Trophoblast cell (in vitro differentiated cells and primary cell): ENCODE measurements around the gene MAP2K5.

Source experiments
- DNase-seq, 2 donors: peaks; one replicate each; pipeline ENCODE4 v3.0.0-alpha.2; 2016
- H2AFZ ChIP-seq: 2 replicates; pipeline ENCODE4 v1.6.1; 2013; ENCODE audit warnings: low read length, moderate library complexity, mild to moderate bottlenecking; ENCODE audit not compliant: insufficient read depth, poor library complexity
- H2AK5ac ChIP-seq: 2 replicates; pipeline ENCODE4 v1.6.1; 2013; ENCODE audit warnings: mild to moderate bottlenecking, low read length
- H2BK120ac ChIP-seq: 2 replicates; pipeline ENCODE4 v1.6.1; 2013; ENCODE audit warnings: low read length, mild to moderate bottlenecking, moderate library complexity; ENCODE audit not compliant: insufficient read depth, poor library complexity
- H2BK12ac ChIP-seq: 2 replicates; pipeline ENCODE4 v1.6.1; 2013; ENCODE audit warnings: mild to moderate bottlenecking, low read length, moderate library complexity
- H2BK5ac ChIP-seq: 2 replicates; pipeline ENCODE4 v1.6.1; 2013; ENCODE audit warnings: low read length, low read depth, moderate library complexity, mild to moderate bottlenecking; ENCODE audit not compliant: poor library complexity
- H3K14ac ChIP-seq: 2 replicates; pipeline ENCODE4 v1.6.1; 2013; ENCODE audit warnings: mild to moderate bottlenecking, low read length
- H3K18ac ChIP-seq: 2 replicates; pipeline ENCODE4 v1.6.1; 2013; ENCODE audit warnings: mild to moderate bottlenecking, low read length
- H3K23ac ChIP-seq: 2 replicates; pipeline ENCODE4 v1.6.1; 2013; ENCODE audit warnings: low read length
- H3K27ac ChIP-seq: 2 replicates; pipeline ENCODE4 v1.5.1; 2013; ENCODE audit warnings: low read depth, mild to moderate bottlenecking, inconsistent platforms, low read length, moderate library complexity
- H3K27me3 ChIP-seq: 2 replicates; pipeline ENCODE4 v1.6.1; 2013; ENCODE audit warnings: inconsistent platforms, mild to moderate bottlenecking, low read length, moderate library complexity; ENCODE audit not compliant: insufficient read depth
- H3K36me3 ChIP-seq, 2 experiments: 1 replicate in 1 of 2; 2 replicates in 1 of 2; pipeline ENCODE4 v1.6.1; 2013; ENCODE audit warnings: low read length in 2 of 2, mild to moderate bottlenecking in 2 of 2, moderate library complexity in 1 of 2; ENCODE audit not compliant: insufficient read depth in 2 of 2, control insufficient read depth in 1 of 2
- H3K4ac ChIP-seq: 2 replicates; pipeline ENCODE4 v1.6.1; 2013; ENCODE audit warnings: low read depth, mild to moderate bottlenecking, low read length, moderate library complexity
- H3K4me1 ChIP-seq, 2 experiments: 1 replicate in 1 of 2; 2 replicates in 1 of 2; pipeline ENCODE4 v1.6.1; 2013; ENCODE audit warnings: low read length in 2 of 2, mild to moderate bottlenecking in 2 of 2, moderate library complexity in 1 of 2; ENCODE audit not compliant: insufficient read depth in 2 of 2, control insufficient read depth in 1 of 2
- H3K4me2 ChIP-seq: 2 replicates; pipeline ENCODE4 v1.6.1; 2013; ENCODE audit warnings: inconsistent platforms, mild to moderate bottlenecking, low read length, moderate library complexity
- H3K4me3 ChIP-seq: 2 replicates; pipeline ENCODE4 v1.5.1; 2013; ENCODE audit warnings: mild to moderate bottlenecking, low read depth, low read length, inconsistent platforms
- H3K79me1 ChIP-seq: one replicate; pipeline ENCODE4 v1.6.1; 2013; ENCODE audit warnings: low read length
- H3K79me2 ChIP-seq: 2 replicates; pipeline ENCODE4 v1.6.1; 2013; ENCODE audit warnings: low read length, mild to moderate bottlenecking; ENCODE audit not compliant: control insufficient read depth, insufficient read depth, poor library complexity
- H3K9ac ChIP-seq: 2 replicates; pipeline ENCODE4 v1.6.1; 2013; ENCODE audit warnings: mild to moderate bottlenecking, low read length
- H3K9me3 ChIP-seq: 2 replicates; pipeline ENCODE4 v1.6.1; 2013; ENCODE audit warnings: low read depth, mild to moderate bottlenecking, control low read depth, inconsistent platforms, low read length; ENCODE audit not compliant: insufficient read depth
- H4K12ac ChIP-seq: 2 replicates; pipeline ENCODE4 v1.6.1; 2013; ENCODE audit warnings: low read depth, mild to moderate bottlenecking, low read length, moderate library complexity
- H4K8ac ChIP-seq: 2 replicates; pipeline ENCODE4 v1.6.1; 2013; ENCODE audit warnings: low read depth, mild to moderate bottlenecking, low read length, moderate library complexity
- H4K91ac ChIP-seq: one replicate; pipeline ENCODE4 v1.6.1; 2013; ENCODE audit warnings: low read depth, mild to moderate bottlenecking, low read length, moderate library complexity
- WGBS: extraction: QIAGEN DNeasy Blood & Tissue Kit; methylation state at CpG from one replicate; pipeline ENCODE4 v1.1.7; 2013; ENCODE audit warnings: missing lambda C conversion rate; ENCODE audit not compliant: insufficient read length, insufficient coverage; ENCODE audit errors: extremely low coverage; 5-methylcytosine and 5-hydroxymethylcytosine counted together

The MAP2K5 gene

DNA sequence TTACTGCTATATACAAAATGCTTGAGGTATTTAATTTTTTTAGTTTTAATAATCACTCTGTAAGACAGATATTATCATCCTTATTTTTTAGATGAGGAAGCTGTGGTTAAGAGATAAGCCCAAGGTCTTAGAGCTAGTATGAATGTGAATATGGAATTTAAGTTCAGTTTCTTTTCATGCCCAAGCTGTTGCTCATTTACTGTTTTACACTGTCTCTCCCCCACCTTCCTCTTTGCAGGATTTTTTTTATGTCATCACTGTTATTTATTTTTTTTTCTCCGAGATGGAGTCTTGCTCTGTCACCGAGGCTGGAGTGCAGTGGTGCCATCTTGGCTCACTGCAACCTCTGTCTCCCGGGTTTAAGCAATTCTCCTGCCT is 22.5 kb downstream of the MAP2K5 start:
- no peak overlapping the region for H3K4ac ChIP-seq
- no peak overlapping the region for H2AK5ac ChIP-seq
- no peak overlapping the region for H4K91ac ChIP-seq
- H4K8ac ChIP-seq = no peak overlapping the region
- no peak overlapping the region for H3K4me3 ChIP-seq
- no peaks in the 10 kb centered on the region for H3K9me3 ChIP-seq
- no peaks in the 10 kb centered on the region for H3K36me3 ChIP-seq
- no peak overlapping the region for H3K27ac ChIP-seq
- H4K12ac ChIP-seq = no peak overlapping the region
- no peaks in the 10 kb centered on the region for H3K4me1 ChIP-seq
- H3K79me1 ChIP-seq = no peaks in the 10 kb centered on the region
- H3K79me2 ChIP-seq = no peaks in the 10 kb centered on the region
- no peak overlapping the region for H3K18ac ChIP-seq
- no peak overlapping the region for H2BK120ac ChIP-seq
- no peak overlapping the region for H3K23ac ChIP-seq
- H2BK5ac ChIP-seq = no peak overlapping the region
- no peak overlapping the region for H2AFZ ChIP-seq
- no peak overlapping the region for H3K14ac ChIP-seq
- no CpG with 5 or more reads among the region's 3 CpGs for WGBS
- no peaks in the 10 kb centered on the region for H3K27me3 ChIP-seq
- H3K4me2 ChIP-seq = no peak overlapping the region
- H2BK12ac ChIP-seq = no peak overlapping the region
- H3K9ac ChIP-seq = no peak overlapping the region
- no peak for DNase-seq

DNA sequence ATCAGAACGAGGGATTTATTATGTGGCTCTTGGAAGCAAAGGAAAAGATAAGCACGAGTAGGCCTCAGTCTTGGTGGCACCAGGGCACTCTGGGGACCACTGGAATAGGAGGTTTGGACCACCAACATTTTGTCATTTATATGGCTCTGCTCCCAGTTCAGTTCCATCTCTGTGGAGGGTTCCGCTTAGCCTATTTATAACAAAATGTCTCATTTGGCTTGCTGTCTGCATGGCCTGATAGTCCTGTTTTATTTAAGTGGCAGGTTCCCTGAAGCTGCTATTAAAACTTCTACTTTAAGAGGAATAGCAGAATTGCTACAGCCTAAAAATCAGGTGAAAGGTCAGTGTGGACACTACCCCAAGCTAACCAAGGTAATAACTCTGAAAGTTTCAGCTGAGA is 27.2 kb downstream of the MAP2K5 start:
- no CpG with 5 or more reads among the region's 3 CpGs for WGBS
- H4K8ac ChIP-seq = no peak overlapping the region
- H3K9ac ChIP-seq = no peak overlapping the region
- no peak overlapping the region for H3K14ac ChIP-seq
- H3K18ac ChIP-seq = no peak overlapping the region
- no peak overlapping the region for H2AK5ac ChIP-seq
- no peak overlapping the region for H2AFZ ChIP-seq
- H3K79me1 ChIP-seq = no peaks in the 10 kb centered on the region
- H2BK120ac ChIP-seq = no peak overlapping the region
- no peaks in the 10 kb centered on the region for H3K27me3 ChIP-seq
- H3K4me2 ChIP-seq = no peak overlapping the region
- H3K4me3 ChIP-seq = no peak overlapping the region
- H3K4me1 ChIP-seq = no peaks in the 10 kb centered on the region
- no peak for DNase-seq
- H3K36me3 ChIP-seq = no peaks in the 10 kb centered on the region
- H4K12ac ChIP-seq = no peak overlapping the region
- no peak overlapping the region for H3K23ac ChIP-seq
- no peak overlapping the region for H2BK12ac ChIP-seq
- no peak overlapping the region for H4K91ac ChIP-seq
- no peak overlapping the region for H3K27ac ChIP-seq
- no peak overlapping the region for H3K4ac ChIP-seq
- H3K9me3 ChIP-seq = no peaks in the 10 kb centered on the region
- H3K79me2 ChIP-seq = no peaks in the 10 kb centered on the region
- H2BK5ac ChIP-seq = no peak overlapping the region

DNA sequence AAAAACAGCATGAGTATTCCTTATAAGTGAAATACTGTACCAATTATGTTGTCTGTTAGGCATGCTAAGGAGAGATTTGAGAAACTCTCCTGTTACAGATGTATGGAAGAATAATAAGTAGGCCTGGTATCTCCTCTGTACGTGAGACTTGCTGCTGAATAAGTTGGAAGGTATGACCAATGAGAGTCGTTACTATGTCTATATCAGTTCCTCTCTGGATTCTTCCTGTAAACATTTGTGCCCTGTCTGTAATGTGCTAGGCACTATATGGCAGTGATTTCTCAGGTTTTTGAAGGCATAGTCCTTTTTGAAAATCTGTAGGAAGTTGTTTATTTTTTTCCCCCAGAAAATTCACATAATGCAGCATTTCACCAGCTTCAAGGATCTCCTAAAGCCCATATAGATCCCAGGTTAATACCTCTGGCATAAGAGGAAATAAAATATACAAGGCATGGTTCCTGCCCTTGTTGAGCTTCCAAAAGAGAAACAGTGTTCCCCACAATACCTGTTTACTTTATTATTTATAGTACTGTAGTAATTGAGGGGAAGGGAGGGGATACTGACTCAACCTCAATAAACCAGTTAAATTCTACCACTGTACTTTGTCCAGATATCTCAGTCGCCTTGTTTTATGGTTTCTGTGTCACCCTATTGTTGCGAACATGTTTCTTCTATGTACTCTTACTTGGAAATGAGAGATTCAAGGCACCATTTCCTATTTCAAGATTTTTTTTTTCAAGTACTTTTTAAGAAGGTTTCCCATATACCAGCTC is 28.6 kb downstream of the MAP2K5 start:
- Histone ChIP-seq H2AK5ac (no peak overlapping the region), H2AFZ (no peak overlapping the region), H3K27ac (no peak overlapping the region), H3K4me2 (no peak overlapping the region), H3K4me3 (no peak overlapping the region), H4K12ac (no peak overlapping the region), H3K9ac (no peak overlapping the region), H3K14ac (no peak overlapping the region), H4K8ac (no peak overlapping the region), H3K79me2 (no peaks in the 10 kb centered on the region), H3K18ac (no peak overlapping the region), H4K91ac (no peak overlapping the region), H3K4ac (no peak overlapping the region), H2BK12ac (no peak overlapping the region), H3K9me3 (no peaks in the 10 kb centered on the region), H3K36me3 (no peaks in the 10 kb centered on the region), H3K79me1 (no peaks in the 10 kb centered on the region), H2BK5ac (no peak overlapping the region), H2BK120ac (no peak overlapping the region), H3K27me3 (no peaks in the 10 kb centered on the region), H3K23ac (no peak overlapping the region), H3K4me1 (peaks cover 0 to 2% of the 10 kb centered on the region in 2 experiments)
- no peak for DNase-seq
- no CpG with 5 or more reads among the region's 4 CpGs for WGBS

DNA sequence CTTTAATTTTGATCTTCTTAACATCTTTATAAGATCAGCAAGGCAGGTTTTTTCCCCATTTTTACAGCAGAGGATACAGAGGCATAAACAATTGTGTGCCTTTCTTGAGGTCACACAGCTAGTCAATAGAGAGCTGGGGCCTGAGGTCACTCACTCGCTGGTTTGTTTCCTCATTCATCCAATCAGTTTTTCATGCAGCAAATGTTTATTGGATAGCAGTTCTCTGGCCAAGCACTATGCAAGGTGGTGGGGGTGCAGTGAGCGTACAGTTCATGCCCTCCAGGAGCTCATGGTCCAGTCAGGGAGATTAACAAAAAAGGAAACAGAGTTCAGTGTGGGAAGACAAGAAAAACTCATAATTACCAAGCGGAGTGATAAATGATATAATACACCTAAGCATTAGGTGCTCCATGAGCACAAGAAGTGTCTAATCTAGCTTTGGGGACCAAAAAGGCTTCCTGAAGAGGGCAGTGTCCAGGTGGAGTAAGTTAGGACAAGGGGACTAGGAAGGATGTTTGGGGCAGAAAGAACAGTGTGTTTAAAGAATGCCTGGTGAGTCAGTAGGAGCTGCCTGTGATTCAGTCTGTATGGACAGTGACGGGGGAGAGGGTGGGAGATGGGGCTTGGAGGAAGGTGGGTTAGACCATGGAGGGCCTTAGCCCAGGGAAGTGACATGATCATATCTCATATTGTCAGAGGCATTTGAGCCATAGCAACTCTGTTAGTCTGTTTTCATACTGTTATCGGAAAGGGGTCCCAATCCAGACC is 29.3 kb downstream of the MAP2K5 start:
- Histone ChIP-seq H3K4me1 (peaks cover 0 to 2% of the 10 kb centered on the region in 2 experiments), H3K79me1 (no peaks in the 10 kb centered on the region), H2BK120ac (no peak overlapping the region), H3K9me3 (no peaks in the 10 kb centered on the region), H4K8ac (no peak overlapping the region), H2AK5ac (no peak overlapping the region), H3K4me3 (no peak overlapping the region), H3K18ac (no peak overlapping the region), H3K79me2 (no peaks in the 10 kb centered on the region), H3K14ac (no peak overlapping the region), H3K4me2 (no peak overlapping the region), H3K9ac (no peak overlapping the region), H3K23ac (no peak overlapping the region), H4K91ac (no peak overlapping the region), H2BK5ac (no peak overlapping the region), H2BK12ac (no peak overlapping the region), H3K36me3 (no peaks in the 10 kb centered on the region), H2AFZ (no peak overlapping the region), H3K27ac (no peak overlapping the region), H4K12ac (no peak overlapping the region), H3K27me3 (no peaks in the 10 kb centered on the region), H3K4ac (no peak overlapping the region)
- no peak for DNase-seq
- WGBS = no CpG with 5 or more reads among the region's 5 CpGs
